Nucleus accumbens (tissue), 56 donors: Measurements from ENCODE around the gene TNS3.
"Not testable (repeated sequence)": the region's sequence is repeated elsewhere in the genome, so short reads cannot be mapped to it uniquely, and the experiment has no call there.

ENCODE experiments used
- DNase-seq, 56 donors: peaks; one replicate each; lab custom pipeline; 2025; lab: John Stamatoyannopoulos, UW

Gene TNS3

DNA sequence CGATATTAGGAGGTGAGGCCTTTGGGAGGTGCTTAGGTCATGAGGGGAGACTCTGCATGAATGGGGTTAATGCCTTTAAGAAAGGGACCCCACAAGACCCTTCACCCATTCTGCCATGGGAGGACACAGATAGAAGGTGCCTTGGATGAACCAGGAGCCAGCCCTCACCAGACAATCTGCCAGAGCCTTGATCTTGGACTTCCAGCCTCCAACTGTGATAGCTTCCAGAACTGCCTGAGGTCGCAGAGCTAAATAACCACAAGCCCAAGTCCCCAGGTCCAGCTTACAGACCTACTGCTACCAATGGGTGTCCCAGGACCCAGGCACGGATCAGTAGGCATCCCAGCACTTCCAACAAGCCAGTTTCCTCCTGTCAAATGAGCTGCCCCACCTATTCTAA lies 37.5 kb downstream of the TNS3 start:
- no peak for DNase-seq

DNA sequence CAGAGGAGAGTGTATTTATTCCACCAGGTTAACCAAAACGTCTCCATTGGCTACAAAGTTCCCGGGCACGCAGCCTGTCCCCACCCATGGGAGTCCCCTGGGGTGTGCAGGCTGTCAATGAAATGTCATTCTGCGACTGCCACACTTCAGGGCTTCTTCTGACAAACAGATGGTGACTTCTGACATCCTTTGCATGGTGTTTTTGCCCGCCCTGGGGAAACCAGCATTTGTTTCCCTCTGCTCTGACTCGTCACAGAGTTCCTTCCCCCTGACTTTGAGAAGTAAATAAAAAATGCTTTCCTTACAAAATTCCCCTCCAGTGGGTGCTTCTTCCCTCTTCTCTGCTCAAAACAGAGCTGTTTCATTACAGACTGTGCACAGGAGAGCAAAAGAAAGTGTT lies 38.2 kb downstream of the TNS3 start:
- no peak for DNase-seq

DNA sequence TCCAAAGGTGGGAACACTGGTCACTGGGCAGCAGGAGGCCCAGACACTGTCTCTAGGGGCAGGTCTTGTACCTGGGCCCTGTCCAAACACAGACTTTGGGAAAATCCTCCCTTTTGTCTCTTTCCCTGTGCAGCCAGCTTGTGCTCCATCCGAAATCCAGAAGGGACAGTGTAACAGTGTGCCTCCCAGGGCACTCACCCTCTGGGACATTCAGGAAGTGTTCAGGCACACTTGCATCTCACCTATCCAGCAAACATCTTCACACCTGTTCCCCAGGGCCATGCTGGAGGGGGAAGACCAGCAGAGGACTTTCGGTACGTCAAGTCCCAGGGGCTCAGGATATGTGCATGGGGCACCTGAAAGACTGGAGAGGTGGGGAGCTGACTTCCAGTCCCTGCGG lies 38.9 kb downstream of the TNS3 start:
- no peak for DNase-seq

DNA sequence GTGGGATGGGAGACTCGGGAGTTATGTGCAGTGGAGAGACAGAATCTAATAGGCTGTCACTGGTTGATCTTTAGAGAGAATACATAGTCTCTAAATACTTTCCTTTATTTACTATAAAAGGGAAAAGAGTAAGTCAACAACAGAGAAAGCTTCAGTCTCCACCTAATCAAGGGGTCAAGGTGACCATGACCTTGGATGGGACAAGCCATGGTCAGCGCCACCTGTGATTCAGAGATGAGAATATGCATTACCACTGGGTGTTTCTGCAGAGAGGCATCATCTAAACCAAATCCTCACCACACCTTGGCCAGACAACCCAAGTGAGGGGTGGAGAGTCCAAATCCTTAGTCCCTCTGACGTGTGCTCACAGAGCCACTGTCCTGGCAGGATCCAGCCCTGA lies 39.9 kb downstream of the TNS3 start:
- no peak for DNase-seq

DNA sequence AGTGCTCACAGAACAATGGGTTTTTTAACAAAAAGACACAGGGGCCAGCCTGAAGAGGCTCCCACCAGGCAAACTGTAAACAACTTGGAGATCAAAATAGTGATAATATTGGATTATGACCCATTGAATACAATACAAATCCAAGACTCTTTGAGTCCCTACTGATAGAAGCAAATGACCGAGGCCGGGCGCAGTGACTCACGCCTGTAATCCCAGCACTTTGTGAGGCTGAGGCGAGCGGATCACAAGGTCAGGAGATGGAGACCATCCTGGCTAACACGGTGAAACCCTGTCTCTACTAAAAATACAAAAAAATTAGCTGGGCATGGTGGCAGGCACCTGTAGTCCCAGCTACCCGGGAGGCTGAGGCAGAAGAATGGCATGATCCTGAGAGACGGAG lies 40.4 kb downstream of the TNS3 start:
- DNase-seq, result not testable (repeated sequence)

DNA sequence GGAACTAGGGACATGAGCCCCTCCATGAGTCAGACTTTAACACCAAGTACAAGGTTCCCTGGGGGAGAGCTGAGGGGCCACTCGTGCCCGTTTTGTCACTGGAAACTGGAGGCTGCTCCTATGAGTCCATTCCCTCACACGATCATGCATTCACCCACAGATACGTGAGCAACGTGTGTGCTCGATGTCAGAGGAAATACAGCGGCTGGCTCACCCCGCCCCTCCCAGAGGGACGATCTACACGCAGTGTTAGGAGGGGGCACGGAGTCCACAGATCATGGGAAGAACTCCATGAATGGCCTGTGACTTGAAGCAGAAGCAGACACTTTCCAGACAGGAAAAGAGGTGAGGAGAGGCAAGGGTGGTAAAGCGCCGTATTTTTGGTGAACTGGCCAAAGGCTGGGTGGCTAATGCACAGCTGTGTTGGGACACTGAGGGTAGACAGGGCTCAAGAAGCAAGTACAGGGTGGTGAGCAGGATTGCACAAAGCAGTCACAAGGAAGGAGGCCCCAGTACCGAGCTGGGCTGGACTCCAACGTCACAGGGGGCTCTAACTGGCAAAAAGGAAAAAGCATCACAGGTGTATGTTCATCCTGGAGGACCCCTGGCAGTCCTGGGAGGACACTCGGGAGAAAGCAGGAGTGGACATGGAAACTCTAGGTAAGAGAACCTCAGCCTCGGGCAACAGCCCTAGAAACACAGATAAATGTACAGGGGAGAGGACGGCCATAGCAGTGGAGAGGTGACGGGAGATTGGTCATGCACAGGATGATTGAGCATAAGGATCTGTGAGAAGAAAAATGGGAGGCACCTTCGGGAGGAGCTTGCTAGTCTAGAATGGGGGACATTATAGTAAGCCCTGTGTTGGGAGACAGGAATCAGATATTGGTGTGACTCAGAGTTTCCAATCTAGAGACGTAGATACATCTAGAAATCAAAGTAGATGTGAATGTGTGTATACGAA lies 41.2 kb downstream of the TNS3 start:
- DNase-seq, result no peak

GRCh38 chr7:47540053-47540386 lies 41.9 kb downstream of the TNS3 start:
- no peak for DNase-seq

GRCh38 chr7:47539398-47540052 lies 42.4 kb downstream of the TNS3 start:
- no peak for DNase-seq

GRCh38 chr7:47538846-47539311 lies 43.0 kb downstream of the TNS3 start:
- DNase-seq, result no peak

GRCh38 chr7:47537716-47538675 lies 43.9 kb downstream of the TNS3 start:
- no peak for DNase-seq

DNA sequence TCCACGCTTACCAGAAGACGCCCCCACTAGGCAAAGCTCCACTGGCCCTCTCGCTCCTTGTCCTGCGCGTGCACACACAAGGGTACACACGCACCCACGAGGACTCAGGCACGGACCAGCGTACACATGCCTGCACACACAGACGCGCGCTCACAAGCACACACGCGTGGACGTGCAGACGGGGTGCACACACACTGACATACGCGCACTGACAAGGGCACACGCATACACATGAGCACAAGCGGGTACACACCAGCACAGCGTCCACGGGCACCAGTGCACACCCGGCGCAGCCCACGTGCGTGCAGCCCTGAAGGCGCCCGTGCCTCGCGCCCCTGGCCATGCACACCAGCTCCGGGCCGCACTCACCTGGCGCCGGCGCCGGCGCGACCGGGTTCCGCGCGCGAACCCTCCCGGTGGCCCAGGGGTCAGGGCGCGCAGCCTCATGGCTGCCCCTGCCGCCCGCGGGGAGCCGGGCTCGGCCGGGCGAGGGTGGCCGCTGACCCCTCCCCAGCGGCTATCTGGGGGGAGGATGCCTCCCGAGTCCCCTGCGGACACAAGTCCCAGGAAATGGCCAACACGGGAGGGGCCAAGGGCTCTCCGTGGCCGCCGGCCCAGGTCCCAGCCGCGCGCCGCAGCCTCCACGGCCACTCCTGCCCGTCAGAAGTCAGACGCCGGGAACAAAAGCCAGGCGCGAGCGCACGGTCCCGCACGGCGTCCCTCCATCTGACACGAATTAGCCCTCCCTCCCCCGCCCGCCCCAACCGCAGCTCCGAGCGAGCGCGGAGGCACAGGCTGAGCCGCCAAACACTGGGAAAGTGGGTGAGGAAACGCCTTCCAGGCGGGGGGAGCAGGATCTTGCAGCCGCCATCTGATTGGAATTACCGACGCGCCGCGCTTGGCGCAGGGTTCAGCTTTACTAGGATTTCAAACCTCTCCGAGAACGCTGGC lies 45.0 kb downstream of the TNS3 start:
- DNase-seq, result peak in 17 of 56 donors; percentile 7 to 51 (median 35)

DNA sequence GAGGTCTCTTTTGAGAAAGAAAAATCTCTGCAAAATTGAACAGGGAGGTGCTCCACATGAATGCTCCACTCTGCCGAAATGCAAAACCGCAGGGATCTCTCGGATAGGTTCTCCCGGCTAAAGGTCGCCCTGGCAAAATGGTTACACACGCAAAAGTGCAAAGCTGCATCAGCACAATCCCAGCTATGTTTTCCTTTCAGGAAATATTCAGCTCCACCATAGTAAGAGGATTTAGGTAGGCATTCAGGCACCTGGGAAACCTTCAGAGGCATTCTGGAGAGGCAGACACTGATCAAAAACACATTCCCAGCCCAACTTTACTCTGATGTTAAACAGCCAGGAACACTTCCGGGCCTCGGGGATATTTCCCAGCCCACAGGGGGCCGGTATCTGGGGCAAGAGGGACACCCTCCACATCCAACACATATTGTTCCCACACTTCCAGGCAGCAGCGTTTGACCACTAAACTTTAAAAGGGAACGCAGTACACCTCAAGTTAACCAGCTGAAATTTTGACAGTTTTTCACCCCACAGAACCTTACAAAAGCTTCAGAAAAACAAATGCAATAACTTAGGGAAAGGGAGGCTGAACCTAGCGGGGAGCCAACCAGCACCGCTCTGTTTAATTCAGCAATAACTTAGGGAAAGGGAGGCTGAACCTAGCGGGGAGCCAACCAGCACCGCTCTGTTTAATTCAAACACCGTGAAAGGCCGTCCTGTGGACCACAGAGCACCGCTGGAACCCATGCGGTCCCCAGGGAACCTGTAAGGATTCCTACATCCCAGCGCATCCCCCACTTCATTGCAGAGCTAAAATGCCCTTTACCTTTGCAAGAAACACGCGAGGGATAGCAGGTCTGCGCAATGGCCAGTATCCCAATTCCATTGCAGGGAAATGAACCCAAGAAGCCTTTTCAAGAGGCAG lies 45.9 kb downstream of the TNS3 start:
- peak in 2 of 56 donors; percentile 21 to 33 for DNase-seq

DNA sequence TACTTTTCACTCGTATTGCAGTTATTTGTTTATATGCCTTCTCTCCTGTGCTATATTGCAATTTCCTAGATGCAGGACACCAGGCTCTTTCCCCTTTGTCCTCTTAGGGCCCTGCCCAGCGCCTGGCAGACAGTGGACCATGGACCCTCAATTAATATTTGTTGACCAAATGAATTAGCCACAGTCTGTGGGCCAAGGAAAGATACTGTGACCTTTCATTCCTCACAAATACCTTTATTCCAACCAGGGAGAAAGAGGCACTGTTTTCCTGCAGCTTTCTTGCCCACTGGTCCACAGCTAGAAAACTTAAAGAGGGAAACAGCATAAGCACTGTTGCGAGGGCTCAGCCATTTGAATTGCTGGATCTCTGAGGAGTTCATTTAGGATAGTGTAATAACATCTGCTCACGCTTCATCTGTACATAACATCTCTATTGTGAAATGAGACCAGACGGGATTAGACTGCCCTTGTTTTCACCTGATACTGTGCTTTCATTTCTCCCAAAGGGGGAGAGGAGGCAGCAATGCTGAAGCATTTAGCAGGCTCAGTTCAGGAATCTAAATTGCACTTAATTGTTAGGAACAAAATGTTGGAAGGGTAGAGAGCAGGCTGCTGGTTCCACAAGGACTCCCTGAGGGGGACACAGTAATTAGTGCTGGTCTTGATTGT lies 46.7 kb downstream of the TNS3 start:
- peak in 4 of 56 donors; percentile 9 to 43 (median 33) for DNase-seq

- DNase-seq, result peak in 2 of 56 donors; percentile 28 to 33
Observed at GRCh38 chr7:47534322-47535034, 47.4 kb downstream of the TNS3 start.

GRCh38 chr7:47531584-47532492 lies 50.1 kb downstream of the TNS3 start:
- DNase-seq, result no peak
